CD4-positive, alpha-beta T cell (primary cell): ENCODE measurements around the gene NTN4. TPM values are rescaled to one million over a fixed set of nuclear protein-coding genes. Genes with fewer than 3 reads are reported as not detected.

Experiments used
- ATAC-seq: fragments of 200-7000 bp; cut with Tn5 transposase; one replicate; pipeline ENCODE4 v1.10.0; 2022; ENCODE audit warnings: mild to moderate bottlenecking; ENCODE audit not compliant: poor library complexity
- CTCF ChIA-PET: fragments of 350-600 bp; sonication (Branson Sonifier 250); formaldehyde crosslinking; loops from one replicate; lab custom pipeline; 2021; ENCODE audit warnings: antibody characterized with exemption, inconsistent platforms; lab: Charles Lee
- POLR2A ChIA-PET: fragments of 350-600 bp; sonication (Branson Sonifier 250); formaldehyde crosslinking; loops from one replicate; lab custom pipeline; 2021; ENCODE audit warnings: antibody characterized with exemption, inconsistent platforms; lab: Charles Lee
- DNase-seq, 14 experiments: peaks; one replicate each; pipeline ENCODE4 v3.0.0-alpha.2; 2013 to 2020; ENCODE audit warnings: mixed read lengths in 2 of 14
- H3K27ac ChIP-seq, 2 donors: one replicate each; pipeline versions ENCODE4 v1.5.1 to v1.7.0; 2013; ENCODE audit warnings: low read length in 2 of 2, low read depth in 1 of 2, mild to moderate bottlenecking in 1 of 2
- H3K27me3 ChIP-seq, 2 experiments: 1 replicate in 1 of 2; 2 replicates in 1 of 2; pipeline versions ENCODE4 v1.6.1 to v1.7.0; 2013; ENCODE audit warnings: low read length in 2 of 2, control low read depth in 1 of 2, mild to moderate bottlenecking in 1 of 2, moderate library complexity in 1 of 2; ENCODE audit not compliant: insufficient read depth in 2 of 2, control insufficient read depth in 1 of 2
- H3K36me3 ChIP-seq: one replicate; pipeline ENCODE4 v1.6.1; 2013; ENCODE audit warnings: low read length, control low read depth; ENCODE audit not compliant: insufficient read depth
- H3K4me1 ChIP-seq: one replicate; pipeline ENCODE4 v1.6.1; 2013; ENCODE audit warnings: low read length, control low read depth; ENCODE audit not compliant: insufficient read depth
- H3K4me3 ChIP-seq: one replicate; pipeline ENCODE4 v1.5.1; 2013; ENCODE audit warnings: mild to moderate bottlenecking, low read length, moderate library complexity
- H3K9me3 ChIP-seq, 2 experiments: 1 replicate in 1 of 2; 2 replicates in 1 of 2; pipeline versions ENCODE4 v1.6.1 to v1.7.0; 2013; ENCODE audit warnings: low read length in 2 of 2, mild to moderate bottlenecking in 2 of 2, control low read depth in 1 of 2, moderate library complexity in 1 of 2; ENCODE audit not compliant: control insufficient read depth in 1 of 2, insufficient read depth in 1 of 2
- H3K27ac Mint-ChIP-seq: one replicate; pipeline ENCODE4 v1.8.0; 2020; ENCODE audit warnings: mixed read lengths
- H3K27me3 Mint-ChIP-seq: one replicate; pipeline ENCODE4 v1.8.0; 2021; ENCODE audit warnings: mixed read lengths
- H3K36me3 Mint-ChIP-seq: one replicate; pipeline ENCODE4 v1.8.0; 2021; ENCODE audit warnings: low read depth, mixed read lengths
- H3K4me1 Mint-ChIP-seq: one replicate; pipeline ENCODE4 v1.8.0; 2021; ENCODE audit warnings: low read depth, mixed read lengths
- H3K4me3 Mint-ChIP-seq: one replicate; pipeline ENCODE4 v1.8.0; 2020; ENCODE audit warnings: mild to moderate bottlenecking, mixed read lengths
- H3K9me3 Mint-ChIP-seq: one replicate; pipeline ENCODE4 v1.8.0; 2020; ENCODE audit warnings: mixed read lengths
- CTCF ChIP-seq: fragments of 200-600 bp; IDR thresholded peaks from one replicate; pipeline ENCODE4 v1.8.0; 2022; ENCODE audit warnings: antibody characterized with exemption, mild to moderate bottlenecking
- intact Hi-C, 2 experiments: fragments of 100-400 bp; cut with DNase I in 1 of 2; cut with micrococcal nuclease in 1 of 2; formaldehyde crosslinking; loops; one replicate each; pipeline versions ENCODE4 v1.15.1 to v1.9.0; 2023 to 2025; cut with DNase I, micrococcal nuclease
- total RNA-seq, 174 experiments: library from RNA in 2 of 174; stranded (reverse) in 2 of 174; gene quantifications; one replicate each; pipeline ENCODE4 v1.2.3 and lab custom pipeline; 2021 to 2026

NTN4 gene
- total RNA-seq, 2 experiments from 2014 or later = 0.47 to 0.71 TPM

- no peak for DNase-seq
- Histone ChIP-seq H3K36me3 (no peaks in the 10 kb centered on the region), H3K9me3 (no peaks in the 10 kb centered on the region), H3K27me3 (no peaks in the 10 kb centered on the region), H3K4me3 (no peak overlapping the region), H3K27ac (no peak overlapping the region), H3K4me1 (no peaks in the 10 kb centered on the region)
- CTCF ChIA-PET = interaction anchor here (0.7 kb wide), 1 partner anchor 70 kb away, joined by 3 read pairs; no protein-coding TSS in a partner anchor
- H3K36me3 Mint-ChIP-seq = no peaks in the 10 kb centered on the region
- no peak for ATAC-seq
- H3K4me1 Mint-ChIP-seq = no peaks in the 10 kb centered on the region
- peaks cover 12% of the 10 kb centered on the region for H3K27me3 Mint-ChIP-seq
- peaks cover 2% of the 10 kb centered on the region for H3K9me3 Mint-ChIP-seq
- intact Hi-C loops = no loop called here
- no peak overlapping the region for H3K4me3 Mint-ChIP-seq
- no peak overlapping the region for H3K27ac Mint-ChIP-seq
- no peak for TF ChIP-seq CTCF
- POLR2A ChIA-PET = no interaction called here
Observed at GRCh38 chr12:95733141-95733825, 57.3 kb downstream of the NTN4 start.

GRCh38 chr12:95731519-95731958, 59.0 kb downstream of the NTN4 start:
- TF ChIP-seq CTCF = no peak
- H3K27me3 Mint-ChIP-seq = peaks cover 12% of the 10 kb centered on the region
- no peak overlapping the region for H3K27ac Mint-ChIP-seq
- H3K4me3 Mint-ChIP-seq = no peak overlapping the region
- DNase-seq = no peak
- intact Hi-C loops = no loop called here
- ATAC-seq = no peak
- Histone ChIP-seq H3K27ac (no peak overlapping the region), H3K27me3 (no peaks in the 10 kb centered on the region), H3K36me3 (no peaks in the 10 kb centered on the region), H3K4me3 (no peak overlapping the region), H3K4me1 (no peaks in the 10 kb centered on the region), H3K9me3 (peaks cover 0 to 3% of the 10 kb centered on the region in 2 experiments)
- ChIA-PET CTCF (no interaction called here), POLR2A (no interaction called here)
- H3K4me1 Mint-ChIP-seq = no peaks in the 10 kb centered on the region
- no peaks in the 10 kb centered on the region for H3K36me3 Mint-ChIP-seq
- peaks cover 4% of the 10 kb centered on the region for H3K9me3 Mint-ChIP-seq

- no peaks in the 10 kb centered on the region for H3K36me3 ChIP-seq
- H3K27me3 ChIP-seq = no peaks in the 10 kb centered on the region
- no peak for TF ChIP-seq CTCF
- no peak for ATAC-seq
- no peaks in the 10 kb centered on the region for H3K4me1 ChIP-seq
- H3K4me3 Mint-ChIP-seq = no peak overlapping the region
- peaks cover 15% of the 10 kb centered on the region for H3K27me3 Mint-ChIP-seq
- no peak overlapping the region for H3K27ac ChIP-seq
- no peak for DNase-seq
- CTCF ChIA-PET = no interaction called here
- H3K9me3 Mint-ChIP-seq = peaks cover 4% of the 10 kb centered on the region
- H3K4me3 ChIP-seq = no peak overlapping the region
- H3K4me1 Mint-ChIP-seq = no peaks in the 10 kb centered on the region
- no peaks in the 10 kb centered on the region for H3K36me3 Mint-ChIP-seq
- POLR2A ChIA-PET = no interaction called here
- intact Hi-C loops = no loop called here
- no peak overlapping the region for H3K27ac Mint-ChIP-seq
- peaks cover 0 to 5% of the 10 kb centered on the region in 2 experiments for H3K9me3 ChIP-seq
Observed at GRCh38 chr12:95730457-95730856, 60.1 kb downstream of the NTN4 start.
